ENCODE data around the gene SPG7. TPM values are rescaled to one million over a fixed set of nuclear protein-coding genes. Genes with fewer than 3 reads are reported as not detected.

Gene SPG7
- total RNA-seq, 4 donors from 2014 or later: 58.8 to 94.3 (median 83.3) TPM

- Histone ChIP-seq H3K4me1 (peaks cover 0 to 16% (median 0%) of the 10 kb centered on the region in 4 donors), H3K36me3 (peaks cover 74 to 100% (median 98%) of the 10 kb centered on the region in 4 donors), H3K9me3 (no peaks in the 10 kb centered on the region), H3K27me3 (no peaks in the 10 kb centered on the region), H3K27ac (replicated peaks in 1 of 4) (no peak overlapping the region), H3K4me3 (no peak overlapping the region)
- intact Hi-C loops (cut with DNase I): no loop called here
- TF ChIP-seq POLR2AphosphoS5 (IDR thresholded peaks at IDR 0.05) (no peak), EP300 (IDR thresholded peaks at IDR 0.05) (no peak), CTCF (IDR thresholded peaks at IDR 0.05) (no peak), POLR2A (IDR thresholded peaks at IDR 0.05; ENCODE audit: low read depth) (no peak)
- DNase-seq (ENCODE audit: extremely low spot score): no peak
- WGBS: 89% methylated on average over 16 of the region's 16 CpGs
Observed at GRCh38 chr16:89529097-89529496, 20.9 kb downstream of the SPG7 start.

- H3K9me3 ChIP-seq: no peaks in the 10 kb centered on the region
Observed at GRCh38 chr16:89530401-89531381, 22.5 kb downstream of the SPG7 start.

GRCh38 chr16:89531821-89532526 lies 23.8 kb downstream of the SPG7 start:
- Histone ChIP-seq H3K4me3 (no peak overlapping the region), H3K27me3 (no peaks in the 10 kb centered on the region), H3K27ac (replicated peaks in 1 of 4) (no peak overlapping the region), H3K4me1 (peaks cover 0 to 9% (median 6%) of the 10 kb centered on the region in 4 donors), H3K36me3 (peaks cover 66 to 99% (median 93%) of the 10 kb centered on the region in 4 donors), H3K9me3 (no peaks in the 10 kb centered on the region)
- intact Hi-C loops (cut with DNase I): no loop called here
- TF ChIP-seq POLR2AphosphoS5 (IDR thresholded peaks at IDR 0.05) (no peak), EP300 (IDR thresholded peaks at IDR 0.05) (no peak), POLR2A (IDR thresholded peaks at IDR 0.05; ENCODE audit: low read depth) (no peak), CTCF (IDR thresholded peaks at IDR 0.05) (no peak)
- 93% methylated on average over 30 of the region's 31 CpGs for WGBS
- DNase-seq (ENCODE audit: extremely low spot score): no peak

More at GRCh38 chr16:89530401-89531381, 22.5 kb downstream of the SPG7 start:
- Histone ChIP-seq H3K36me3 (peaks cover 75 to 100% (median 98%) of the 10 kb centered on the region in 4 donors), H3K4me3 (no peak overlapping the region), H3K27me3 (no peaks in the 10 kb centered on the region), H3K4me1 (peaks cover 0 to 9% (median 6%) of the 10 kb centered on the region in 4 donors), H3K27ac (replicated peaks in 1 of 4) (no peak overlapping the region)
- 90% methylated on average over 37 of the region's 37 CpGs for WGBS
- DNase-seq (ENCODE audit: extremely low spot score): no peak
- TF ChIP-seq EP300 (IDR thresholded peaks at IDR 0.05): no peak
- no peak for TF ChIP-seq CTCF (IDR thresholded peaks at IDR 0.05)
- TF ChIP-seq POLR2A (IDR thresholded peaks at IDR 0.05; ENCODE audit: low read depth): no peak
- no peak for TF ChIP-seq POLR2AphosphoS5 (IDR thresholded peaks at IDR 0.05)
- intact Hi-C loops (cut with DNase I): no loop called here

- peak overlapping the region in 1 of 4 donors; percentile 39 for H3K27ac ChIP-seq (replicated peaks in 1 of 4)
- TF ChIP-seq POLR2AphosphoS5 (IDR thresholded peaks at IDR 0.05): peak in 1 of 2 donors; percentile 5
- no peak for TF ChIP-seq CTCF (IDR thresholded peaks at IDR 0.05)
- H3K27me3 ChIP-seq: no peaks in the 10 kb centered on the region
- peaks cover 0 to 9% (median 6%) of the 10 kb centered on the region in 4 donors for H3K4me1 ChIP-seq
- H3K4me3 ChIP-seq: no peak overlapping the region
- 68% methylated on average over 11 of the region's 11 CpGs for WGBS
- intact Hi-C loops (cut with DNase I): no loop called here
- H3K36me3 ChIP-seq: peaks cover 69 to 99% (median 91%) of the 10 kb centered on the region in 4 donors
- DNase-seq (ENCODE audit: extremely low spot score): no peak
- H3K9me3 ChIP-seq: no peaks in the 10 kb centered on the region
Observed at GRCh38 chr16:89534252-89534756, 26.1 kb downstream of the SPG7 start.
